ENCODE data around the gene ERLIN1. TPM values are rescaled to one million over a fixed set of nuclear protein-coding genes. Genes with fewer than 3 reads are reported as not detected.

ERLIN1 gene
- polyA plus RNA-seq, 1 donor from 2014 or later: 8.7 TPM

DNA sequence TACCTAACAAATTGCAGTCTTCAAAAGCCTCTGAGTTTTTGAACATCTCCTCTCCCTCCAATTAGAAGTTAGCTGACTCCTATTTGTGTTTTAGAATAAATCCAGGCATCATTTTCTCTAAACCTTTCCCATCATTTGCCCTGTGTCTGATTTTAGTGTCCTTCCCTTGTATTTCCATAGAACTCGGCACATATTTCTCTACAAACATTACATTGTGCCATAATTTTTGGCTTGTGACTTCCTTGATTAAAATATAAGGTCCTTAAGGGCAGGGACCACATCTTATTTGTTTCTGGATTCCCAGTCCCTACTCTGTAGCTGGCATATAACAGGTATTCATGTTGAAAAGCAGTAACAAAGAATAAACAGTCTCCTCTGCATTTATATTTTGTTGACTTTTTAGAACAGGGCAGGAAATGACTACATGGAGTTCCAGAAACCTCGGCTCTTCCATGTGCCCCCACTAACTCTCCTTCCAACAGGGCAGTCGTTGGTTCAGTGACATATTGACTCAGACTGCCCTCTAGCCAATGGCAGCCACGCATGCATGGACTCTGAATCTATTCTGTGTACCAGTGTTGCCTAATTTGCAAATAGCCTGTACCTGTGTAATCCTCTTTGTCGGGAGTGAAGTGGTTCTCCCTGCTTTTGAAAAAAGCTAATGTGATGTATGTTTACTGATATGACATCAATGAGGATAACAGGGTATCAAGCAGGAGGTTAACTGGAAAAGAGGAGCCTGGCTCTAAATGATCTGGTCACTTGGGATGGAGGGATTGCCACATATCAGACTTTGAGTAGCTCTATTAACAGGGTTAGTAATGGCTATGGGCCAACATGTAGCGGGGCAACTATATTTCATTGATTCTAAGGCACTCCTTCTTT, 84.4 kb downstream of the ERLIN1 start:
- peaks cover 6 to 13% (median 10%) of the 10 kb centered on the region in 3 donors for H3K9me3 Mint-ChIP-seq
- H3K4me3 Mint-ChIP-seq: no peak overlapping the region
- no peaks in the 10 kb centered on the region for H3K4me1 Mint-ChIP-seq
- H3K27me3 Mint-ChIP-seq: peaks cover 26% of the 10 kb centered on the region
- H3K36me3 Mint-ChIP-seq: no peaks in the 10 kb centered on the region
- H3K27ac Mint-ChIP-seq: no peak overlapping the region

DNA sequence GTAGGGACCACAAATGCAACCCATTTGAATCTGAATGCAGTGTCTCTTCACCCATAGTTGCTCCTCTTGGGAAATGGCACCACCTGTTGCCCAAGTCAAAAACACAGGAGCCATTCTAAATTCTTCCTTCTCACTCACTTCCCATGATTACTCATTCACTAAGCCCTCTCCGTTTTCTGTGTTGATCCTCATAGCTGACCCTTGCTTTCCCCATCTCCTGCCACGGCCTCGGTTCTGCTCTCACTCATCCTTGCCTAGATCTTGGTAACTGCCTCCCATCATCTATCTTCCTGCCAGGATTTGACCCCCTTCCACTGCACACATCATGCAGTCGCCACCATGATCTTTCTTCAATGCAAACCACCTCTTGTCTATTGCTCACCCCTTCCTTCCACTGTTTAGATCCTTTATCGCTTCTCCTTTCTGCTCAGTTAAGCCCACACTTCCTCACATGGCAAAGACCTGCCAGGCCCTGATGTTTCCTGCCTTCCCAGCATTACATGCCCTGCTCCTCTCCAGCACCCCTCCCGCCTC, 85.1 kb downstream of the ERLIN1 start:
- Mint-ChIP-seq H3K9me3 (peaks cover 6 to 13% (median 10%) of the 10 kb centered on the region in 3 donors), H3K27ac (no peak overlapping the region), H3K4me1 (no peaks in the 10 kb centered on the region), H3K4me3 (no peak overlapping the region), H3K36me3 (no peaks in the 10 kb centered on the region), H3K27me3 (peaks cover 26% of the 10 kb centered on the region)

Other genes with a start within 250 kb of the ERLIN1 start
- gene DNMBP, start 176.1 kb downstream of the ERLIN1 start, polyA plus RNA-seq: 3.5 TPM
- gene CPN1, start 104.2 kb downstream of the ERLIN1 start, polyA plus RNA-seq: not detected
- gene CHUK, start 43.6 kb upstream of the ERLIN1 start, polyA plus RNA-seq: 7.6 TPM
- 26.7 TPM for gene CWF19L1, start 81.6 kb upstream of the ERLIN1 start, polyA plus RNA-seq
- gene BLOC1S2, start 100.7 kb upstream of the ERLIN1 start, polyA plus RNA-seq: 103 TPM
- gene PKD2L1, start 144.2 kb upstream of the ERLIN1 start, polyA plus RNA-seq: not detected
- 2.2 TPM for gene SCD, start 161.2 kb upstream of the ERLIN1 start, polyA plus RNA-seq

Data from IgD-negative memory B cell (primary cell).